ENCODE data around the gene DYNLT2B. TPM values are rescaled to one million over a fixed set of nuclear protein-coding genes. Genes with fewer than 3 reads are reported as not detected.
"Not testable (repeated sequence)": the region's sequence is repeated elsewhere in the genome, so short reads cannot be mapped to it uniquely, and the experiment has no call there.

DYNLT2B gene
- total RNA-seq (1 to 10 TPM; 3.6 to 4.7 (median 4.7) TPM), polyA plus RNA-seq (8.4 TPM)
- long read RNA-seq, donor 1, partial matches to known transcripts: 0 of 2 reads
- long read RNA-seq, donor 1, other reads (novel, unspliced or antisense): 0 of 2 reads
- long read RNA-seq, donor 2, transcript TCTEX1D2-201 (5 exons, 673 nt): major isoform, 6 of 7 reads
- long read RNA-seq, donor 2, partial matches to known transcripts: 0 of 7 reads
- long read RNA-seq, donor 2, other reads (novel, unspliced or antisense): 1 of 7 reads
- long read RNA-seq, donor 3, partial matches to known transcripts: 0 of 3 reads
- long read RNA-seq, donor 3, other reads (novel, unspliced or antisense): 0 of 3 reads
- long read RNA-seq, donor 4, partial matches to known transcripts: 0 of 4 reads
- long read RNA-seq, donor 4, other reads (novel, unspliced or antisense): 0 of 4 reads

GRCh38 chr3:196317687-196318467, at the start of gene DYNLT2B:
DYNLT2B (minus strand) TSS chr3:196318240; CDS start chr3:196318152, 88 bp downstream.
- intact Hi-C loops (cut with DNase I): no loop called here
- WGBS: under 1% methylated on average over 92 of the region's 92 CpGs

GRCh38 chr3:196365736-196366135, 47.7 kb upstream of the DYNLT2B start:
- Histone ChIP-seq H3K27me3 (ENCODE audit: control insufficient read depth, insufficient read depth) (no peaks in the 10 kb centered on the region), H3K4me3 (ENCODE audit: low read length) (no peak overlapping the region), H3K27ac (ENCODE audit: low read length) (no peak overlapping the region), H3K9me3 (ENCODE audit: control insufficient read depth, low read length) (no peaks in the 10 kb centered on the region), H3K4me1 (ENCODE audit: control insufficient read depth, insufficient read depth, low read length) (peaks cover 3% of the 10 kb centered on the region)
- WGBS: 89% methylated on average over 4 of the region's 4 CpGs
- DNase-seq (no peak), ATAC-seq (no peak)
- intact Hi-C loops (cut with DNase I): no loop called here

More at GRCh38 chr3:196317687-196318467, at the start of gene DYNLT2B:
- ATAC-seq (peak; percentile 99), DNase-seq (peak; percentile 89 to 96 (median 95))
- Histone ChIP-seq H3K27ac (ENCODE audit: low read length) (peak within 1 kb of the TSS; percentile 84), H3K9me3 (ENCODE audit: control insufficient read depth, low read length) (no peaks in the 10 kb centered on the region), H3K27me3 (ENCODE audit: control insufficient read depth, insufficient read depth) (no peaks in the 10 kb centered on the region), H3K4me3 (ENCODE audit: low read length) (peak within 1 kb of the TSS; percentile 74), H3K4me1 (ENCODE audit: control insufficient read depth, insufficient read depth, low read length) (no peaks in the 10 kb centered on the region)

DNA sequence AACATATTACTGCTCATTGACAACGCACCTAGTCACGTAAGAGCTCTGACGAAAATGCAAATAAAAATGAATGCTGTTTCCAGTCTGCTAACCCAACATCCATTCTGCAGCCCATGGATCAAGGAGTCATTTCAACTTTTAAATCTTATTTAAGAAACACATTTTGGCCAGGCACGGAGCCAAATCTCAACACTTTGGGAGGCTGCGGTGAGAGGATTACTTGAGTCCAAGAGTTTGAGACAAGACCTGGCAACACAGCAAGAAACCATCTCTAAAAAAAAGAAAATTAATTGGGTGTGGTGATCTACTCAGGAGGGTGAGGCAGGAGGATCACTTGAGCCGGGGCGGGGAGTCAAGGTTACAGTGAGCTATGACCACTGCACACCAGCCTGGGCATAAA, 42.5 kb upstream of the DYNLT2B start:
- no peak overlapping the region for H3K4me3 ChIP-seq (ENCODE audit: low read length)
- no peaks in the 10 kb centered on the region for H3K4me1 ChIP-seq (ENCODE audit: control insufficient read depth, insufficient read depth, low read length)
- DNase-seq (no peak), ATAC-seq (no peak)
- no peaks in the 10 kb centered on the region for H3K9me3 ChIP-seq (ENCODE audit: control insufficient read depth, low read length)
- no peak overlapping the region for H3K27ac ChIP-seq (ENCODE audit: low read length)
- intact Hi-C loops (cut with DNase I): no loop called here
- WGBS: 91% methylated on average over 7 of the region's 7 CpGs
- no peaks in the 10 kb centered on the region for H3K27me3 ChIP-seq (ENCODE audit: control insufficient read depth, insufficient read depth)

DNA sequence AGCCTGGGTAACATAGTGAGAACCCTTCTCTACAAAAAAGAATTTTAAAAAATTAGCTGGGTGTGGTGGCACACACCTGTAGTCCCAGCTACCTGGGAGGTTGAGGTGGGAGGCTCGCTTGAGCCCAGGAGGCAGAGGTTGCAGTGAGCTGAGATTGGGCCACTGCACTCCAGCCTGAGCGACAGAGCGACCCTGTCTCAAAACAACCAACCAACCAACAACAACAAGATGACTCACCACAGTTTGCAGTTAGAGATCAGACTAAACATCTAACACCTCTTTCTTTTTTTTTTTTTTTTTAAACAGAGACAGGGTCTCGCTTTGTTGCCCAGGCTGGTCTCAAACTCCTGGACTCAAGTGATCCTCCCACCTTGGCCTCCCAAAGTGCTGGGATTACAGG, 40.5 kb upstream of the DYNLT2B start:
- ATAC-seq; H3K4me1 ChIP-seq (ENCODE audit: control insufficient read depth, insufficient read depth, low read length); H3K9me3 ChIP-seq (ENCODE audit: control insufficient read depth, low read length); H3K27me3 ChIP-seq (ENCODE audit: control insufficient read depth, insufficient read depth); DNase-seq; H3K27ac ChIP-seq (ENCODE audit: low read length); intact Hi-C loops (cut with DNase I); H3K4me3 ChIP-seq (ENCODE audit: low read length): not testable (repeated sequence)
- WGBS: 98% methylated on average over 4 of the region's 4 CpGs

- H3K27ac ChIP-seq (ENCODE audit: low read length): no peak overlapping the region
- no peak overlapping the region for H3K4me3 ChIP-seq (ENCODE audit: low read length)
- H3K4me1 ChIP-seq (ENCODE audit: control insufficient read depth, insufficient read depth, low read length): no peaks in the 10 kb centered on the region
- DNase-seq (no peak), ATAC-seq (no peak)
- H3K27me3 ChIP-seq (ENCODE audit: control insufficient read depth, insufficient read depth): no peaks in the 10 kb centered on the region
- 93% methylated on average over 7 of the region's 7 CpGs for WGBS
- H3K9me3 ChIP-seq (ENCODE audit: control insufficient read depth, low read length): no peaks in the 10 kb centered on the region
- intact Hi-C loops (cut with DNase I): no loop called here
Observed at GRCh38 chr3:196357905-196358304, 39.9 kb upstream of the DYNLT2B start.

GRCh38 chr3:196356556-196356955, 38.5 kb upstream of the DYNLT2B start:
- H3K27ac ChIP-seq (ENCODE audit: low read length): no peak overlapping the region
- 66% methylated on average over 4 of the region's 4 CpGs for WGBS
- DNase-seq: no peak
- intact Hi-C loops (cut with DNase I): no loop called here
- no peaks in the 10 kb centered on the region for H3K27me3 ChIP-seq (ENCODE audit: control insufficient read depth, insufficient read depth)
- no peaks in the 10 kb centered on the region for H3K9me3 ChIP-seq (ENCODE audit: control insufficient read depth, low read length)
- H3K4me3 ChIP-seq (ENCODE audit: low read length): no peak overlapping the region
- no peaks in the 10 kb centered on the region for H3K4me1 ChIP-seq (ENCODE audit: control insufficient read depth, insufficient read depth, low read length)
- no peak for ATAC-seq

GRCh38 chr3:196355668-196356067, 37.6 kb upstream of the DYNLT2B start:
- Histone ChIP-seq H3K9me3 (ENCODE audit: control insufficient read depth, low read length) (no peaks in the 10 kb centered on the region), H3K4me1 (ENCODE audit: control insufficient read depth, insufficient read depth, low read length) (no peaks in the 10 kb centered on the region), H3K27ac (ENCODE audit: low read length) (no peak overlapping the region), H3K4me3 (ENCODE audit: low read length) (no peak overlapping the region), H3K27me3 (ENCODE audit: control insufficient read depth, insufficient read depth) (no peaks in the 10 kb centered on the region)
- intact Hi-C loops (cut with DNase I): no loop called here
- DNase-seq (no peak), ATAC-seq (no peak)
- WGBS: 97% methylated on average over 1 of the region's 1 CpG

DNA sequence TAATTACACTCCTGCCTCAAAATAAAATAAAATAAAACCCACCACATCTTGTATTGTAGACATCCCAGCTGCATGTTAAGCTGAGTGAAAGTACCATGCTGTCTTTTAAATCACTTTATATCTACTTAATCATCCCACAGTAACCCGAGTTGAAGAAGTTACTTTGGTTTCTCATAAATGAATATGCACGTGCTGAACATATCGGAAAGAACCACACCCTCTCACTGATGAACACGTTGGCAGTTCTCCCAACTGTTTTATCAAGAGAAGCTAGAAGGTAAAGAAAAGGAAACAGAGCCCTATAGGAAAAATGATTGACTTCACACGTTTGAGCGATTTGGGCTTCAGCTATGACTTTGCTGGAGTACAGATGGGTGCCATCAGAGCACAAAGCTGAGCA, 36.1 kb upstream of the DYNLT2B start:
- Histone ChIP-seq H3K27me3 (ENCODE audit: control insufficient read depth, insufficient read depth) (no peaks in the 10 kb centered on the region), H3K4me3 (ENCODE audit: low read length) (no peak overlapping the region), H3K27ac (ENCODE audit: low read length) (no peak overlapping the region), H3K9me3 (ENCODE audit: control insufficient read depth, low read length) (no peaks in the 10 kb centered on the region), H3K4me1 (ENCODE audit: control insufficient read depth, insufficient read depth, low read length) (no peaks in the 10 kb centered on the region)
- DNase-seq: no peak
- WGBS: 61% methylated on average over 6 of the region's 6 CpGs
- no peak for ATAC-seq
- intact Hi-C loops (cut with DNase I): no loop called here

DNA sequence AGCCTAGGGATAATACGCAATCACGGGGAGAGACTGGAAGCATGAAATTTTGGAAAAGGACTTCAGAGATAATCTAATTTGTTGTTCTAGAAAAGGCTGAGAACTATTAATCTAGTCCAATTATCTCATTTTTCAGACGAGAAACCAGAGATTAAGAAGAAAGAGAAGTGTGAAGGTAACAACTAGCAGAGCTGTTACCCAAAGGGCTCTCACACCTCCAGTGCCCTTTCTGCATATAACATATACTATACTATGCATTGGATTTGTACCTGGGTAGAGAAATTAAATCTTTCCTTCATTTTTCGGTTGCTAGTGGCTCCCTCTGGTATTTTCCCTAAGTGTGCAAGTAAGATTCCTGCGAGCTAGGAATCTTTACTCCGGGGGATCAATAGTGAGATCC, 33.5 kb upstream of the DYNLT2B start:
- no peaks in the 10 kb centered on the region for H3K27me3 ChIP-seq (ENCODE audit: control insufficient read depth, insufficient read depth)
- 73% methylated on average over 6 of the region's 6 CpGs for WGBS
- H3K27ac ChIP-seq (ENCODE audit: low read length): no peak overlapping the region
- no peak for ATAC-seq
- intact Hi-C loops (cut with DNase I): no loop called here
- no peaks in the 10 kb centered on the region for H3K4me1 ChIP-seq (ENCODE audit: control insufficient read depth, insufficient read depth, low read length)
- no peak overlapping the region for H3K4me3 ChIP-seq (ENCODE audit: low read length)
- no peak for DNase-seq
- H3K9me3 ChIP-seq (ENCODE audit: control insufficient read depth, low read length): no peaks in the 10 kb centered on the region

DNA sequence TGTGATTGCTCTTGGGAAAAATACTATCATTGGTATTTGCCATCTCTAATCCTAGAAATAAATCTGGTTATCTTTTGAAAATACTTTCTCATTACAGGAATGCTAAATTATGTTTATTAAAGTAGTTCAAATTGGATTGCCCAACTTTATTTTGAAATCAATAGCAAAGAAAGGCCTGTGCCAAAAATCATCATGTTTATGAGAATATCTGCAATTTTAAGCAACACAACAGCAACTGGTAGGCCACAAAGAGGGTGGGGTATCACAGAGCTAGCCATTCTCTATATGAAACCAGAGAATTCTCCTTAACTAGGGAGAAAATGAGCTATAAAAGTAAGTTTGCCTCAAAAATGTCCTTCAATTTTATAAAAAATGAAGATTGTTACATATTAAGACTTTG, 32.0 kb upstream of the DYNLT2B start:
- no peaks in the 10 kb centered on the region for H3K27me3 ChIP-seq (ENCODE audit: control insufficient read depth, insufficient read depth)
- no peak overlapping the region for H3K27ac ChIP-seq (ENCODE audit: low read length)
- intact Hi-C loops (cut with DNase I): no loop called here
- no peaks in the 10 kb centered on the region for H3K9me3 ChIP-seq (ENCODE audit: control insufficient read depth, low read length)
- DNase-seq: no peak
- no peak for ATAC-seq
- H3K4me1 ChIP-seq (ENCODE audit: control insufficient read depth, insufficient read depth, low read length): no peaks in the 10 kb centered on the region
- H3K4me3 ChIP-seq (ENCODE audit: low read length): no peak overlapping the region

- Histone ChIP-seq H3K4me1 (ENCODE audit: control insufficient read depth, insufficient read depth, low read length) (no peaks in the 10 kb centered on the region), H3K9me3 (ENCODE audit: control insufficient read depth, low read length) (no peaks in the 10 kb centered on the region), H3K4me3 (ENCODE audit: low read length) (no peak overlapping the region), H3K27me3 (ENCODE audit: control insufficient read depth, insufficient read depth) (no peaks in the 10 kb centered on the region), H3K27ac (ENCODE audit: low read length) (no peak overlapping the region)
- ATAC-seq: no peak
- intact Hi-C loops (cut with DNase I): no loop called here
- WGBS: 85% methylated on average over 3 of the region's 3 CpGs
- no peak for DNase-seq
Observed at GRCh38 chr3:196348698-196349097, 30.7 kb upstream of the DYNLT2B start.
